HepG2 (cell line): ENCODE results near the gene CDC37. TPM values are rescaled to one million over a fixed set of nuclear protein-coding genes. Genes with fewer than 3 reads are reported as not detected.
A peak's percentile ranks its signal among the peaks of the same experiment; 100 is the strongest.

Experiments used
- CSRNP2 ChIP-seq: sonication (generic); formaldehyde crosslinking; conservative IDR thresholded peaks from 2 replicates; pipeline ENCODE4 v1.8.0; 2022; ENCODE audit warnings: low read depth, missing genetic modification reagents
- DZIP1 ChIP-seq: sonication (generic); formaldehyde crosslinking; IDR thresholded peaks from 2 replicates; pipeline ENCODE4 v1.5.0; 2020; ENCODE audit warnings: mild to moderate bottlenecking, missing genetic modification reagents
- MTA3 ChIP-seq: sonication (generic); formaldehyde crosslinking; IDR thresholded peaks from 2 replicates; pipeline ENCODE4 v1.4.0; 2020; ENCODE audit warnings: missing genetic modification reagents
- MXD1 ChIP-seq: sonication (generic); formaldehyde crosslinking; IDR thresholded peaks from 2 replicates; pipeline ENCODE4 v1.4.0; 2020; ENCODE audit warnings: mild to moderate bottlenecking, missing genetic modification reagents
- POLR2AphosphoS2 ChIP-seq: IDR thresholded peaks from 2 replicates; pipeline ENCODE4 v1.6.1; 2011; ENCODE audit warnings: low read depth, low read length, improper control_type of control experiment
- RBFOX2 ChIP-seq: fragments of 200-400 bp; formaldehyde crosslinking; IDR thresholded peaks from 2 replicates; pipeline ENCODE4 v1.6.1; 2017; ENCODE audit warnings: low read depth, mild to moderate bottlenecking, low read length
- SAP130 ChIP-seq: IDR thresholded peaks from 2 replicates; pipeline ENCODE4 v1.6.1; 2016; ENCODE audit warnings: low read depth
- SSRP1 ChIP-seq: IDR thresholded peaks from 2 replicates; pipeline ENCODE4 v1.6.1; 2016; ENCODE audit warnings: control low read depth
- SUZ12 ChIP-seq: fragments of 150-350 bp; IDR thresholded peaks from 2 replicates; pipeline ENCODE4 v1.6.1; 2014; ENCODE audit warnings: low read depth, low read length
- USF2 ChIP-seq, 2 experiments: sonication (generic) in 1 of 2; formaldehyde crosslinking in 1 of 2; IDR thresholded peaks; 2 replicates each; pipeline versions ENCODE4 v1.5.1 to v1.6.1; 2011 to 2020; ENCODE audit warnings: borderline replicate concordance in 1 of 2, low read depth in 1 of 2, low read length in 1 of 2, mild to moderate bottlenecking in 1 of 2, missing genetic modification reagents in 1 of 2, moderate library complexity in 1 of 2
- ZNF318 ChIP-seq: sonication (generic); formaldehyde crosslinking; IDR thresholded peaks from 2 replicates; pipeline ENCODE4 v1.4.0; 2020; ENCODE audit warnings: mild to moderate bottlenecking, missing genetic modification reagents
- ZNF850 ChIP-seq: sonication (generic); formaldehyde crosslinking; conservative IDR thresholded peaks from 2 replicates; pipeline ENCODE4 v1.9.0; 2021; ENCODE audit warnings: mild to moderate bottlenecking, missing genetic modification reagents
- polyA plus RNA-seq, 8 experiments: library from polyadenylated mRNA; depleted of rRNA in 3 of 8; stranded (reverse) in 7 of 8; unstranded in 1 of 8; fragments of >200 nt; fragmentation: Illumina TruSeq in 4 of 8; extraction: Trizol in 4 of 8; gene quantifications; 2 replicates each; pipeline versions ENCODE4 v1.2.1 to v1.2.3, GENCODE V29; 2011 to 2016; ENCODE audit warnings: low read depth in 4 of 8, missing spikeins in 1 of 8, mixed read lengths in 1 of 8; ENCODE audit not compliant: insufficient read depth in 1 of 8
- total RNA-seq, 5 experiments: library from RNA; depleted of rRNA; stranded (reverse); fragments of >200 nt; fragmentation: Illumina TruSeq; extraction: Trizol; gene quantifications; 2 replicates each; pipeline ENCODE4 v1.2.3, GENCODE V29; 2016; ENCODE audit warnings: low read depth in 1 of 5

CDC37 gene
- total and polyA plus RNA-seq, 2 of the 13 experiments (the other 11 are each of a cell fraction or from before 2014, with no cell fraction given), result 158 to 177 TPM

- TF ChIP-seq ZNF318 (CRISPR knock-in tag) (no peak), CSRNP2 (no peak), MXD1 (CRISPR knock-in tag) (no peak), MTA3 (no peak), USF2 (IDR thresholded peaks at IDR 0.05; ENCODE audit: low read depth, low read length) (no peak), USF2 (CRISPR knock-in tag; IDR thresholded peaks at IDR 0.05; ENCODE audit: borderline replicate concordance) (peak; percentile 37; the same call in 1 of the 2 replicates), SUZ12 (no peak), SAP130 (peak; percentile 87), DZIP1 (CRISPR knock-in tag) (peak; percentile 76; the same call in 1 of the 2 replicates), SSRP1 (no peak), ZNF850 (no peak), RBFOX2 (peak; percentile 86), POLR2AphosphoS2 (no peak)
Measured at GRCh38 chr19:10380313-10381102, 22.8 kb downstream of the CDC37 start, which contains the start of gene TYK2 (continued).
